ENCODE data around the gene TAF8. TPM values are rescaled to one million over a fixed set of nuclear protein-coding genes. Genes with fewer than 3 reads are reported as not detected.

TAF8 gene
- total RNA-seq, 1 donor from 2014 or later, result 36.8 TPM

GRCh38 chr6:42028234-42029061, 21.9 kb upstream of the TAF8 start:
- DNase-seq (ENCODE audit: low spot score), result no peak

GRCh38 chr6:42029062-42029685, 21.1 kb upstream of the TAF8 start:
- DNase-seq (ENCODE audit: low spot score), result no peak

- no peak for DNase-seq (ENCODE audit: low spot score)
Observed at GRCh38 chr6:42029881-42030280, 20.4 kb upstream of the TAF8 start.

- DNase-seq (ENCODE audit: low spot score), result no peak
Observed at GRCh38 chr6:42030585-42031506, 19.5 kb upstream of the TAF8 start.

- DNase-seq (ENCODE audit: low spot score), result no peak
Observed at GRCh38 chr6:42032366-42032765, 18.0 kb upstream of the TAF8 start.

GRCh38 chr6:42037669-42038068, 12.7 kb upstream of the TAF8 start:
- DNase-seq (ENCODE audit: low spot score), result peak; percentile 47

- peak; percentile 33 for DNase-seq (ENCODE audit: low spot score)
Observed at GRCh38 chr6:42038163-42038562, 12.2 kb upstream of the TAF8 start.

- DNase-seq (ENCODE audit: low spot score), result no peak
Observed at GRCh38 chr6:42038811-42039408, 11.4 kb upstream of the TAF8 start.

GRCh38 chr6:42040856-42041480, 9.4 kb upstream of the TAF8 start:
- no peak for DNase-seq (ENCODE audit: low spot score)

GRCh38 chr6:42041481-42042053, 8.8 kb upstream of the TAF8 start:
- no peak for DNase-seq (ENCODE audit: low spot score)

GRCh38 chr6:42042108-42042507, 8.2 kb upstream of the TAF8 start:
- DNase-seq (ENCODE audit: low spot score), result no peak

GRCh38 chr6:42043787-42044475, 6.4 kb upstream of the TAF8 start:
- no peak for DNase-seq (ENCODE audit: low spot score)

GRCh38 chr6:42045538-42046460, 4.5 kb upstream of the TAF8 start:
- DNase-seq (ENCODE audit: low spot score), result peak; percentile 94

- DNase-seq (ENCODE audit: low spot score), result no peak
Observed at GRCh38 chr6:42046464-42047212, 3.7 kb upstream of the TAF8 start.

- no peak for DNase-seq (ENCODE audit: low spot score)
Observed at GRCh38 chr6:42047213-42047590, 3.1 kb upstream of the TAF8 start.

- DNase-seq (ENCODE audit: low spot score), result no peak
Observed at GRCh38 chr6:42047790-42048405, 2.4 kb upstream of the TAF8 start.

GRCh38 chr6:42049116-42049809, 1.1 kb upstream of the TAF8 start:
- DNase-seq (ENCODE audit: low spot score), result no peak

All from mesenteric fat pad (tissue), 1 donor.